ENCODE results near the gene SNX19. TPM values are rescaled to one million over a fixed set of nuclear protein-coding genes. Genes with fewer than 3 reads are reported as not detected.

Gene SNX19
- total RNA-seq, 1 experiment from 2014 or later: 79.3 TPM

GRCh38 chr11:130849215-130849568 lies 67.1 kb downstream of the SNX19 start:
- intact Hi-C loops (cut with micrococcal nuclease; ENCODE audit: unreplicated experiment) (no loop called here), in situ Hi-C loops (cut with HindIII; ENCODE audit: low pct_unique_long_range_greater_than_20kb, low sequenced_read_pairs) (loop anchor here (10.0 kb wide), 1 partner anchor 384 kb away; no protein-coding TSS in a partner anchor)
- no peak for ATAC-seq
- no peak for DNase-seq (ENCODE audit: low read depth, low spot score)
- BruUV-seq (replicated peaks): no TSS peak
- ChIA-PET POLR2A (no interaction called here), CTCF (no interaction called here)
- Histone ChIP-seq H3K4me3 (ENCODE audit: low read depth in 2 of 2, low read length in 2 of 2) (no peak overlapping the region), H3K27ac (ENCODE audit: low read length) (no peak overlapping the region), H3K27me3 (ENCODE audit: control insufficient read depth, insufficient read depth, low read length) (no peaks in the 10 kb centered on the region), H3K4me1 (ENCODE audit: control insufficient read depth, insufficient read depth, low read length) (peaks cover 6% of the 10 kb centered on the region; the same call in 1 of the 2 replicates), H3K9me3 (ENCODE audit: control insufficient read depth, insufficient read depth, low read depth, low read length) (peaks cover 6% of the 10 kb centered on the region; the same call in 1 of the 2 replicates), H3K36me3 (ENCODE audit: control insufficient read depth, insufficient read depth, low read length) (no peaks in the 10 kb centered on the region)
- no peak for TF ChIP-seq TCF7L2 (IDR thresholded peaks at IDR 0.05; ENCODE audit: low read depth, low read length)
- no peak for TF ChIP-seq POLR2AphosphoS5 (IDR thresholded peaks at IDR 0.05; ENCODE audit: low read depth, low read length)
- no peak for TF ChIP-seq REST (IDR thresholded peaks at IDR 0.05; ENCODE audit: insufficient read depth in 1 of 2, low read depth in 2 of 2, low read length in 1 of 2)
- TF ChIP-seq SIN3A (IDR thresholded peaks at IDR 0.05; ENCODE audit: borderline replicate concordance, insufficient read depth, low read depth, low read length): no peak
- no peak for TF ChIP-seq CTCF (IDR thresholded peaks at IDR 0.05)

- BruUV-seq (replicated peaks): no TSS peak
- intact Hi-C loops (cut with micrococcal nuclease; ENCODE audit: unreplicated experiment): no loop called here
- POLR2A ChIA-PET: no interaction called here
- DNase-seq (ENCODE audit: low read depth, low spot score) (no peak), ATAC-seq (no peak)
- Histone ChIP-seq H3K4me3 (ENCODE audit: low read depth in 2 of 2, low read length in 2 of 2) (no peak overlapping the region), H3K4me1 (ENCODE audit: control insufficient read depth, insufficient read depth, low read length) (peaks cover 6% of the 10 kb centered on the region; the same call in 1 of the 2 replicates), H3K27me3 (ENCODE audit: control insufficient read depth, insufficient read depth, low read length) (no peaks in the 10 kb centered on the region), H3K9me3 (ENCODE audit: control insufficient read depth, insufficient read depth, low read depth, low read length) (peaks cover 6% of the 10 kb centered on the region; the same call in 1 of the 2 replicates), H3K27ac (ENCODE audit: low read length) (no peak overlapping the region), H3K36me3 (ENCODE audit: control insufficient read depth, insufficient read depth, low read length) (no peaks in the 10 kb centered on the region)
- no peak for TF ChIP-seq REST (IDR thresholded peaks at IDR 0.05; ENCODE audit: insufficient read depth in 1 of 2, low read depth in 2 of 2, low read length in 1 of 2)
- no peak for TF ChIP-seq SIN3A (IDR thresholded peaks at IDR 0.05; ENCODE audit: borderline replicate concordance, insufficient read depth, low read depth, low read length)
- TF ChIP-seq TCF7L2 (IDR thresholded peaks at IDR 0.05; ENCODE audit: low read depth, low read length): no peak
- TF ChIP-seq CTCF (IDR thresholded peaks at IDR 0.05): no peak
- TF ChIP-seq POLR2AphosphoS5 (IDR thresholded peaks at IDR 0.05; ENCODE audit: low read depth, low read length): no peak
- in situ Hi-C loops (cut with HindIII; ENCODE audit: low pct_unique_long_range_greater_than_20kb, low sequenced_read_pairs): loop anchor here (10.0 kb wide), 1 partner anchor 384 kb away; no protein-coding TSS in a partner anchor
- CTCF ChIA-PET: interaction anchor here (0.6 kb wide), 1 partner anchor 777 kb away, joined by 6 read pairs; no protein-coding TSS in a partner anchor
These were observed 67.7 kb downstream of the SNX19 start for GRCh38 chr11:130848361-130849214.

Measured in Panc1 (cell line).